ENCODE data around the gene GLRX3. TPM values are rescaled to one million over a fixed set of nuclear protein-coding genes. Genes with fewer than 3 reads are reported as not detected.
A peak's percentile ranks its signal among the peaks of the same experiment; 100 is the strongest.

Gene GLRX3
- total RNA-seq, 3 donors from 2014 or later = 36.1 to 63.4 (median 43.5) TPM

DNA sequence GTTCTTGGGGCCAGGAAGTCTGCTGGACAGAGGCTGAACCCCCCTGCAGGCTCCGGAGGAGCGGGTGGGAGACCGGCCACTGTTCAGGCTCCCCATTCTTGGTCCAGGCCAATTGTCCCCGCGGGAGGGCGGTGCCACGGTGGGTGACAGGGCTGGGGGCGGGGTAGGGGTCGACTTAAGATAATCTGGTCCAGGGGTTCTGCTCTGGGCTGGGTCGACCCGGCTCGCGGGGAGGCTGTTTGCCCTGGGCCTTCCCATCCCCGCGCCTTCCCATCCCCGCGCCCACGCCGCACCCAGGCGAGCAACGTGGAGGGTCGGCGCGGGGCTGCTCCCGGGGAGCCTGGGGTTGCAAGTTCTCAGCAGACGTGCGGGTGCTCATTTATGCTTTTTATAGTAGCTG, 7.3 kb upstream of the GLRX3 start:
- Histone ChIP-seq H3K4me1 (no peaks in the 10 kb centered on the region), H3K4me3 (no peak overlapping the region)
- TF ChIP-seq, protein P1, sequence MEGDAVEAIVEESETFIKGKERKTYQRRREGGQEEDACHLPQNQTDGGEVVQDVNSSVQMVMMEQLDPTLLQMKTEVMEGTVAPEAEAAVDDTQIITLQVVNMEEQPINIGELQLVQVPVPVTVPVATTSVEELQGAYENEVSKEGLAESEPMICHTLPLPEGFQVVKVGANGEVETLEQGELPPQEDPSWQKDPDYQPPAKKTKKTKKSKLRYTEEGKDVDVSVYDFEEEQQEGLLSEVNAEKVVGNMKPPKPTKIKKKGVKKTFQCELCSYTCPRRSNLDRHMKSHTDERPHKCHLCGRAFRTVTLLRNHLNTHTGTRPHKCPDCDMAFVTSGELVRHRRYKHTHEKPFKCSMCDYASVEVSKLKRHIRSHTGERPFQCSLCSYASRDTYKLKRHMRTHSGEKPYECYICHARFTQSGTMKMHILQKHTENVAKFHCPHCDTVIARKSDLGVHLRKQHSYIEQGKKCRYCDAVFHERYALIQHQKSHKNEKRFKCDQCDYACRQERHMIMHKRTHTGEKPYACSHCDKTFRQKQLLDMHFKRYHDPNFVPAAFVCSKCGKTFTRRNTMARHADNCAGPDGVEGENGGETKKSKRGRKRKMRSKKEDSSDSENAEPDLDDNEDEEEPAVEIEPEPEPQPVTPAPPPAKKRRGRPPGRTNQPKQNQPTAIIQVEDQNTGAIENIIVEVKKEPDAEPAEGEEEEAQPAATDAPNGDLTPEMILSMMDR (IDR thresholded peaks at IDR 0.05) = no peak
- TF ChIP-seq POLR2AphosphoS5 (IDR thresholded peaks at IDR 0.05) = no peak
- TF ChIP-seq POLR2A (IDR thresholded peaks at IDR 0.05) = no peak

DNA sequence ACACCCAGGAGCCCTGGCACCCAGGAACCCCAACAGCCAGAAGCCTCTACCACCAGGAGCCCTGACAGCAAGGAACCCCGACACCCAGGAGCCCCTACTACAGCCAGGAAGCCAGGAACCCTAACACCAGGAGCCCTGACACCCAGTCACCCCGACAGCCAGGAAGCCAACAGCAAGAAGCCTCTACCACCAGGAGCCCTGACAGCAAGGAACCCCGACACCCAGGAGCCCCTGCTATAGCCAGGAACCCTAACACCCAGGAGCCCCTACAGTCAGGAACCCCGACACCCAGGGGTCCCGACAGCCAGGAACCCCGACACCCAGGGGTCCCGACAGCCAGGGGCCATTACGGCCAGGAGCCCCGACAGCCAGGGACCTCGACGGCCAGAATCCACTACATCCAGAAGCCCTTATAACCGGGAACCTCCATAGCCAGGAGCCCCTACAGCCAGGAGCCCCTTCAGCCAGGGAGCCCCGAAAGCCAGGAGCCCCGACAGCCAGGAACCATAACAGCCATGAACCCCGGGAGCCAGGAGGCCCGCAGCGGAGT, 440 bp upstream of the GLRX3 start:
- H3K27me3 ChIP-seq = no peaks in the 10 kb centered on the region
- DNase-seq (ENCODE audit: low spot score in 2 of 2) = no peak
- TF ChIP-seq POLR2AphosphoS5 (IDR thresholded peaks at IDR 0.05) (no peak), POLR2A (IDR thresholded peaks at IDR 0.05) (no peak)
- TF ChIP-seq, protein P1 (IDR thresholded peaks at IDR 0.05) = no peak
- peaks cover 0 to 12% of the 10 kb centered on the region in 2 donors for H3K4me1 ChIP-seq
- H3K4me3 ChIP-seq = peak overlapping the region; percentile 99 to 100 (median 100)
- no peaks in the 10 kb centered on the region for H3K36me3 ChIP-seq
- H3K9me3 ChIP-seq = no peaks in the 10 kb centered on the region
- intact Hi-C loops (cut with DNase I; ENCODE audit: low total_unique reads) = no loop called here
- H3K27ac ChIP-seq = peak overlapping the region; percentile 84 to 93

More for the DNA sequence above, 7.3 kb upstream of the GLRX3 start:
- Histone ChIP-seq H3K27ac (no peak overlapping the region), H3K9me3 (no peaks in the 10 kb centered on the region), H3K36me3 (no peaks in the 10 kb centered on the region), H3K27me3 (no peaks in the 10 kb centered on the region)
- intact Hi-C loops (cut with DNase I; ENCODE audit: low total_unique reads) = no loop called here
- no peak for DNase-seq (ENCODE audit: low spot score in 2 of 2)

DNA sequence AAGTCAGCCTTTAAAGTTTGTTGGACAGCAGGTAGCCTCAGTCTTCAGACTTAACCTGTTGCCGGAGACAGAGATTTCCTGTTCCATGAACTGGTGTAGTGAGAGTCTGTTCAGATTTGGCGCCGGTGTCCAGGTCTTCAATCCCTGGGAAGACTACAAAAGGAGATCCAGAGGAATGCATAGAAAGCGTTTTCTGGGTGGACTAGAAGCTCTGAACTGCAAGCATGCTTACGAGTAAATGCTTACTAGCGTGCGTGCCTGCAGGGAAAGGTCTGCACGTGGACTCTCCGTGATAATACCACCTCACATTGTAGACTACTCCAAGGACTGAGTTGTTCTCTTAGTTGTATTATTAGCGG, 878 bp downstream of the GLRX3 start:
- H3K4me1 ChIP-seq = peaks cover 0 to 12% of the 10 kb centered on the region in 2 donors
- peak overlapping the region; percentile 99 to 100 (median 100) for H3K4me3 ChIP-seq
- no peaks in the 10 kb centered on the region for H3K27me3 ChIP-seq
- TF ChIP-seq, protein P1 (IDR thresholded peaks at IDR 0.05) = no peak
- TF ChIP-seq POLR2AphosphoS5 (IDR thresholded peaks at IDR 0.05) (no peak), POLR2A (IDR thresholded peaks at IDR 0.05) (no peak)
- peak overlapping the region; percentile 84 to 93 for H3K27ac ChIP-seq
- no peaks in the 10 kb centered on the region for H3K9me3 ChIP-seq
- intact Hi-C loops (cut with DNase I; ENCODE audit: low total_unique reads) = no loop called here
- H3K36me3 ChIP-seq = no peaks in the 10 kb centered on the region
- DNase-seq (ENCODE audit: low spot score in 2 of 2) = no peak

DNA sequence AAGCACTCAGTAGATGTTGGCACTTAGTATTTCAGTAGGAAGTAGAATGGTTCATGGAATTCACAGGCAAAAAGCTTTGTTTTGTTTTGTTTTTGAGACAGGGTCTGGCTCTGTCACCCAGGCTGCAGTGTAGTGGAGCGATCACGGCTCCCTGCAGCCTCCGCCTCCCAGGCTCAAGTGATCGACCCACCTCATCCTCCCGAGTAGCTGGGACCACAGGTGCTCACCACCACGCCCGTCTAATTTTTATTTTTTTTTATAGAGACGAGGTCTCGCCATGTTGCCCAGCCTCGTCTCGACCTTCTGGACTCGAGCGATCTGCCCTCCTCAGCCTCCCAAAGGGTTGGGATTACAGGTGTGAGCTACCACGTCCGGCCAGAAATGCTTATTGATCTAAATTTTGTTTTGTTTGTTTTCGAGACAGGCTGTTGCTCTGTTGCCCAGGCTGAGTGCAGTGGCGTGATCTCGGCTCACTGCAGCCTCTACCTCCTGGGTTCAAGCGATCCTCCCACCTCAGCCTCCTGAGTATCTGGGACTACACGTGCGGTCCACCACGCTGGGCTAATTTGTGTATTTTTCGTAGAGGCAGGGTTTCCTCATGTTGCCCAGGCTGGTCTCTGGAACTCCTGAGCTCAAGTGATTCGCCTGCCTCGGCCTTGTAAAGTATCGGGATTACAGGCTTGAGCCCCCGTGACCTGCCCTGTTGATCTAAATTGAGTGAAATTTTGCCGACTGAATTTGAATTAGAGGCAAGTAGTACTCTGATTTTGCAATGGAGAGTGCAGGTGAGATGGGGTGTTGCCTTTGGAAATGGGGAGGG, 1.7 kb downstream of the GLRX3 start:
- peak overlapping the region; percentile 99 to 100 (median 100) for H3K4me3 ChIP-seq
- no peaks in the 10 kb centered on the region for H3K27me3 ChIP-seq
- DNase-seq (ENCODE audit: low spot score in 2 of 2) = no peak
- H3K36me3 ChIP-seq = no peaks in the 10 kb centered on the region
- intact Hi-C loops (cut with DNase I; ENCODE audit: low total_unique reads) = no loop called here
- H3K9me3 ChIP-seq = no peaks in the 10 kb centered on the region
- TF ChIP-seq POLR2A (IDR thresholded peaks at IDR 0.05) = no peak
- TF ChIP-seq POLR2AphosphoS5 (IDR thresholded peaks at IDR 0.05) = no peak
- TF ChIP-seq, protein P1 (IDR thresholded peaks at IDR 0.05) = no peak
- no peak overlapping the region for H3K27ac ChIP-seq
- peaks cover 0 to 12% of the 10 kb centered on the region in 2 donors for H3K4me1 ChIP-seq

DNA sequence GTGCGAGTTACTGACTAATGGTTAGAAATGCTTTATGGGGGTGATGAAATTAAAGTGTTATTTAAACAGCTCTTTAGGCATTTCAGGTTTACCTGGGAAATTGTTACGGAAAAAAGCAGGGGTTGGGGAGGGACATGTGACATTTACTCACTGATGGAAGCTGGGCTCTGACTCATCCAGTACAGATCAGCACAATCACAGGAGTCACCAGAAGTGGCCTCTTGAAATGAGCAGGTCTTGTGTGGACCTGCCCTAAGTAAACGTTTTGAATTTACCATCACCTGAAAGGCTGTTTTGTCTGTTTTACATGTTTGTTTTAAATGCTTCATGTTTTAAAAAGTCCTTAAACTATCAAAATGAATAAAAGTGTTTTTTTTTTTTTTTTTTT, 2.3 kb downstream of the GLRX3 start:
- Histone ChIP-seq H3K9me3 (no peaks in the 10 kb centered on the region), H3K4me3 (no peak overlapping the region), H3K27me3 (no peaks in the 10 kb centered on the region), H3K36me3 (no peaks in the 10 kb centered on the region), H3K27ac (no peak overlapping the region), H3K4me1 (peaks cover 0 to 12% of the 10 kb centered on the region in 2 donors)
- intact Hi-C loops (cut with DNase I; ENCODE audit: low total_unique reads) = no loop called here
- TF ChIP-seq POLR2AphosphoS5 (IDR thresholded peaks at IDR 0.05) (no peak), POLR2A (IDR thresholded peaks at IDR 0.05) (no peak)
- TF ChIP-seq, protein P1 (IDR thresholded peaks at IDR 0.05) = no peak
- no peak for DNase-seq (ENCODE audit: low spot score in 2 of 2)
